ENCODE measurements around the gene FILIP1. TPM values are rescaled to one million over a fixed set of nuclear protein-coding genes. Genes with fewer than 3 reads are reported as not detected.

FILIP1 gene
- total RNA-seq, 1 donor, result under 0.01 TPM

DNA sequence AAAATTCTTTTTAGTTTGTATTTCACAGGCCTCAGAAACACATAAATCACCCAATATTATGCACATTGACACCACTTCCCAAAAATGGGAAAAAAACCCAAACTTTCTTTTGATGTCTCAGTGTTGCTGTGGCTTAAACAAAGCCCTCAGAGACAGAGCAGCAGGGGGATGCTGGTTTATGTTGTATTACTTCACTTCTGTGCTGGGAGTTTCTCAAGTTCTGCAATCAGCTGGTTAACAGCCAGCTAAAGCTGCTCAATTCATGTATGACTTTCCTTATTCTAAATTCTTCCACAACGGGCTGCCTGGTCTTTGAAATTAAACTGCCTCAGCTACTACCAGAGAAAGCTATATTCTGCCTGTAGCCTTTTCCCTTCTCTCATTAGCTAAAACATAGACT, 5.6 kb downstream of the FILIP1 start:
- Histone ChIP-seq H4K20me1 (ENCODE audit: insufficient read depth, low read length) (no peaks in the 10 kb centered on the region), H3K27me3 (ENCODE audit: insufficient read depth, low read length) (no peaks in the 10 kb centered on the region), H3K4me3 (ENCODE audit: insufficient read depth, low read length) (no peak overlapping the region), H3K9me3 (ENCODE audit: low read depth, low read length) (no peaks in the 10 kb centered on the region), H3K27ac (ENCODE audit: low read depth, low read length) (no peak overlapping the region), H3K4me2 (ENCODE audit: insufficient read depth, low read length) (no peak overlapping the region), H3K36me3 (ENCODE audit: insufficient read depth, low read length) (no peaks in the 10 kb centered on the region), H3K4me1 (ENCODE audit: insufficient read depth, low read length) (no peaks in the 10 kb centered on the region), H2AFZ (ENCODE audit: low read length) (no peak overlapping the region), H3K79me2 (ENCODE audit: insufficient read depth, low read length) (no peaks in the 10 kb centered on the region)
- no peak for TF ChIP-seq CTCF (IDR thresholded peaks at IDR 0.05; ENCODE audit: extremely low read depth, low read depth, low read length)
- no peak for DNase-seq (ENCODE audit: insufficient read length, low spot score, missing footprints)

DNA sequence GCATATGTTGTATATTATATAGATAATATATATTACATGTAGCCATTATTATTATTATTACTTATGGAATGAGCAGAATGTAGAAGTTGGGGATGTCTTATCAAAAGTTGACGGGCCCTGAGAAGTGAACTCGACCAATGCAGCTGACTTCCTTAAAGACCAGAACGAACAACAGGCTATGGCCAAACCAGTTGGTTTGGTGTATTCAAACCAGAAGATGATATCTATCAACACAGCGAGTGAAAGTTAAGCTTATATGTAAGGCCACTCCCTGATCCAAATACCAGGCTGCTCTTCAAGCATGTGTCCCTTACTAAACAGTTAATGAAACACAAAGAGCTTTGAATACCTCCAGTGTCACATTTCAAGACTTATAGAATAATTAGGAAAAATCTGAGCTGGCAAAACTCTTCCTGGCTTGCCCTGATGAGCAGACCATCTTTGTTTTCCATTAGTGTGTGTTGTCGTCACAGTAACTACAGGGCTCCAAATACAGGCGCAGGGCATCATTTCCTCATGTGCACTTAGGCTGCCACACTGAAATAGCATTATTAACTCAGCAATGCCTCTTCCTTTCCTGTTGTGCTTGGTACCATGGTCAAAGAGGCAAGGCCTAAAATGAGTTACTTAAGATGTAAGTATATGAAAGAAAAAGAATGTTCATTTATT, 6.6 kb downstream of the FILIP1 start:
- H4K20me1 ChIP-seq (ENCODE audit: insufficient read depth, low read length), result no peaks in the 10 kb centered on the region
- H3K4me1 ChIP-seq (ENCODE audit: insufficient read depth, low read length), result no peaks in the 10 kb centered on the region
- no peak overlapping the region for H3K27ac ChIP-seq (ENCODE audit: low read depth, low read length)
- no peak for DNase-seq (ENCODE audit: insufficient read length, low spot score, missing footprints)
- no peaks in the 10 kb centered on the region for H3K79me2 ChIP-seq (ENCODE audit: insufficient read depth, low read length)
- no peak for TF ChIP-seq CTCF (IDR thresholded peaks at IDR 0.05; ENCODE audit: extremely low read depth, low read depth, low read length)
- no peak overlapping the region for H3K4me2 ChIP-seq (ENCODE audit: insufficient read depth, low read length)
- H3K36me3 ChIP-seq (ENCODE audit: insufficient read depth, low read length), result no peaks in the 10 kb centered on the region
- H2AFZ ChIP-seq (ENCODE audit: low read length), result no peak overlapping the region
- no peaks in the 10 kb centered on the region for H3K27me3 ChIP-seq (ENCODE audit: insufficient read depth, low read length)
- H3K4me3 ChIP-seq (ENCODE audit: insufficient read depth, low read length), result no peak overlapping the region
- H3K9me3 ChIP-seq (ENCODE audit: low read depth, low read length), result no peaks in the 10 kb centered on the region

DNA sequence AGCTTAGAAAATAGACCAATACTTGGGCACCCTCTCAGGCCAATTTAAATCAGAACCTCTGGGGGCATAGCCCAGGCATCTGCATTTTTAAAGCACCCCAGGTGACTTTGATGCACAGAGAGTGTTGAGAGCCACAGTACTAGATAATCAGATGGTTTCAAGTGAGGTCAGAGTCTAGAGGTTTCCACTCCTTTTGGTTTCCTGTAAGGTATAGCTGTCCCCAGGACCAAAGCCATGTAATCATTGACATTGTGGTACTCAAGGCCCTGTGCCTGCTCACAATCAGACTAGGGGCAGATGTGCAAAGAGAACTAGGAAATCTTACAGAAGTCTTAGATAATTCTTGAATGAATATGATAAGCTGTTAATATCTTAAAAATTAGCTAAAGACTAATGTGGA, 9.1 kb downstream of the FILIP1 start:
- H4K20me1 ChIP-seq (ENCODE audit: insufficient read depth, low read length), result no peaks in the 10 kb centered on the region
- no peaks in the 10 kb centered on the region for H3K36me3 ChIP-seq (ENCODE audit: insufficient read depth, low read length)
- no peaks in the 10 kb centered on the region for H3K9me3 ChIP-seq (ENCODE audit: low read depth, low read length)
- no peak overlapping the region for H3K4me2 ChIP-seq (ENCODE audit: insufficient read depth, low read length)
- DNase-seq (ENCODE audit: insufficient read length, low spot score, missing footprints), result no peak
- no peak overlapping the region for H2AFZ ChIP-seq (ENCODE audit: low read length)
- H3K27me3 ChIP-seq (ENCODE audit: insufficient read depth, low read length), result no peaks in the 10 kb centered on the region
- no peak overlapping the region for H3K4me3 ChIP-seq (ENCODE audit: insufficient read depth, low read length)
- no peak for TF ChIP-seq CTCF (IDR thresholded peaks at IDR 0.05; ENCODE audit: extremely low read depth, low read depth, low read length)
- no peak overlapping the region for H3K27ac ChIP-seq (ENCODE audit: low read depth, low read length)
- H3K4me1 ChIP-seq (ENCODE audit: insufficient read depth, low read length), result no peaks in the 10 kb centered on the region
- no peaks in the 10 kb centered on the region for H3K79me2 ChIP-seq (ENCODE audit: insufficient read depth, low read length)

- no peak overlapping the region for H2AFZ ChIP-seq (ENCODE audit: low read length)
- H3K9me3 ChIP-seq (ENCODE audit: low read depth, low read length), result no peaks in the 10 kb centered on the region
- DNase-seq (ENCODE audit: insufficient read length, low spot score, missing footprints), result no peak
- no peaks in the 10 kb centered on the region for H3K27me3 ChIP-seq (ENCODE audit: insufficient read depth, low read length)
- no peaks in the 10 kb centered on the region for H3K79me2 ChIP-seq (ENCODE audit: insufficient read depth, low read length)
- no peaks in the 10 kb centered on the region for H3K4me1 ChIP-seq (ENCODE audit: insufficient read depth, low read length)
- no peaks in the 10 kb centered on the region for H4K20me1 ChIP-seq (ENCODE audit: insufficient read depth, low read length)
- H3K4me2 ChIP-seq (ENCODE audit: insufficient read depth, low read length), result no peak overlapping the region
- TF ChIP-seq CTCF (IDR thresholded peaks at IDR 0.05; ENCODE audit: extremely low read depth, low read depth, low read length), result no peak
- no peaks in the 10 kb centered on the region for H3K36me3 ChIP-seq (ENCODE audit: insufficient read depth, low read length)
- H3K27ac ChIP-seq (ENCODE audit: low read depth, low read length), result no peak overlapping the region
- H3K4me3 ChIP-seq (ENCODE audit: insufficient read depth, low read length), result no peak overlapping the region
Measured at GRCh38 chr6:75483136-75483952, 10.3 kb downstream of the FILIP1 start.
